Thyroid gland (tissue), 4 donors: ENCODE results near the gene DCPS. TPM values are rescaled to one million over a fixed set of nuclear protein-coding genes. Genes with fewer than 3 reads are reported as not detected.
"Not testable (repeated sequence)": the region's sequence is repeated elsewhere in the genome, so short reads cannot be mapped to it uniquely, and the experiment has no call there.

ENCODE experiments used
- DNase-seq, 2 donors: peaks; one replicate each; pipeline ENCODE4 v3.0.0-alpha.2; 2019
- H3K27ac ChIP-seq, 3 donors: fragments of 200-600 bp; sonication (generic); 1 replicate in 2 of 3; 2 replicates in 1 of 3; pipeline ENCODE4 v1.5.1; 2016 to 2019; ENCODE audit warnings: mild to moderate bottlenecking in 1 of 3, moderate library complexity in 1 of 3
- H3K27me3 ChIP-seq: fragments of 200-600 bp; sonication (generic); one replicate; pipeline ENCODE4 v1.5.1; 2019
- H3K36me3 ChIP-seq, 2 donors: fragments of 200-600 bp; sonication (generic); one replicate each; pipeline ENCODE4 v1.5.1; 2016 to 2019
- H3K4me1 ChIP-seq, 2 donors: fragments of 200-600 bp; sonication (generic); one replicate each; pipeline ENCODE4 v1.5.1; 2017 to 2019
- H3K4me3 ChIP-seq, 3 donors: fragments of 200-600 bp; sonication (generic); replicated peaks in 1 of 3; 1 replicate in 2 of 3; 2 replicates in 1 of 3; pipeline ENCODE4 v1.5.1; 2016; ENCODE audit warnings: mild to moderate bottlenecking in 1 of 3
- H3K9me3 ChIP-seq: fragments of 200-600 bp; sonication (generic); one replicate; pipeline ENCODE4 v1.5.1; 2017
- POLR2A ChIP-seq, 2 donors: fragments of 450-650 bp; IDR thresholded peaks; one replicate each; pipeline ENCODE4 v1.6.1; 2017; ENCODE audit warnings: antibody characterized with exemption in 2 of 2, mild to moderate bottlenecking in 2 of 2, moderate library complexity in 1 of 2
- WGBS, 2 donors: methylation state at CpG; one replicate each; pipeline ENCODE4 v1.1.5; 2017; 5-methylcytosine and 5-hydroxymethylcytosine counted together
- intact Hi-C: fragments of 100-400 bp; cut with DNase I; formaldehyde crosslinking; loops from one replicate; pipeline ENCODE4 v1.15.1; 2023
- total RNA-seq, 4 donors: library from RNA; depleted of rRNA; stranded (reverse); fragments of >200 nt; gene quantifications; one replicate each; pipeline ENCODE4 v1.2.3, GENCODE V29; 2016
- TF ChIP-seq, protein P1 (sequence below), 6 experiments: fragments of 200-600 bp in 3 of 6; fragments of 450-650 bp in 3 of 6; sonication (generic) in 3 of 6; IDR thresholded peaks; one replicate each; pipeline ENCODE4 v1.5.1; 2016 to 2019; ENCODE audit warnings: antibody characterized with exemption in 6 of 6, mild to moderate bottlenecking in 2 of 6, inconsistent platforms in 1 of 6, moderate library complexity in 1 of 6

Gene DCPS
- total RNA-seq, 4 donors from 2014 or later: 6.1 to 18.9 (median 13.9) TPM

DNA sequence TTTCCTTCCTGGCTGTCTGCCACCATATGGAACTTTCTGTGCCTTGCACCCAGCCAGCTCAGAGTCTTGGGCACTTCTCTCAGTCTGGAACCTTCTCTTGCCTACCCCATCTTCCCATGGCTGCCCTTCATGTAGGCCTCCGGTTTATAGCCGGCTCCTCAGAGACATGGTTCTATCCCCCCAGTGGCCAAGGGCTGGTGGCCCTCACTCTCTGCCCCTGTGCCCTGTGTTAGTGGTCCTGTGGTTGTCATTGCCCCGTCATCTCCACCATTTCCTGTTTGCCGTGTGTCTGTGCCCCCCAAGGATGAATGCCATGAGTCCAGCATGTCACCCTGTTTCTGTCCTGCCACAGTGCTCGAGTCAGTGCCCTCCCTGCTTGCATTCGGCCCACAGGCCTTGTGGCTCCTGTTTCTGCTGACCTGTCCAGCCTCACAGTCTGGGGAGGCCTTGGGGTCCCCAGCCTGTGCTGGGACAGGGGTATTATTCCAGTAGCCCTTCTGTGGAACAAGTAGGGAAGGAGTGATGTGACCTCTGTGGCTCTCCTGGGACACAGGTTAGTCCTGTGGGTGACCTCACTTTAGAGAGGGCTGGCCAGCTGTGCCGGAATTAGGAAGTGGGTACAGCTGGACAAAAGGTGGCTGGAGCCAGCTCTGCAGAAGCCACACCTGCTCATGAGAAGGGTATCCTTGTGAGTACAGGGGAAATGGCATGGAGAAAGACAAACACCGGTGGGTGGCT, 82.3 kb downstream of the DCPS start:
- H3K9me3 ChIP-seq: no peaks in the 10 kb centered on the region
- no peak for TF ChIP-seq POLR2A (IDR thresholded peaks at IDR 0.05)
- TF ChIP-seq, protein P1, sequence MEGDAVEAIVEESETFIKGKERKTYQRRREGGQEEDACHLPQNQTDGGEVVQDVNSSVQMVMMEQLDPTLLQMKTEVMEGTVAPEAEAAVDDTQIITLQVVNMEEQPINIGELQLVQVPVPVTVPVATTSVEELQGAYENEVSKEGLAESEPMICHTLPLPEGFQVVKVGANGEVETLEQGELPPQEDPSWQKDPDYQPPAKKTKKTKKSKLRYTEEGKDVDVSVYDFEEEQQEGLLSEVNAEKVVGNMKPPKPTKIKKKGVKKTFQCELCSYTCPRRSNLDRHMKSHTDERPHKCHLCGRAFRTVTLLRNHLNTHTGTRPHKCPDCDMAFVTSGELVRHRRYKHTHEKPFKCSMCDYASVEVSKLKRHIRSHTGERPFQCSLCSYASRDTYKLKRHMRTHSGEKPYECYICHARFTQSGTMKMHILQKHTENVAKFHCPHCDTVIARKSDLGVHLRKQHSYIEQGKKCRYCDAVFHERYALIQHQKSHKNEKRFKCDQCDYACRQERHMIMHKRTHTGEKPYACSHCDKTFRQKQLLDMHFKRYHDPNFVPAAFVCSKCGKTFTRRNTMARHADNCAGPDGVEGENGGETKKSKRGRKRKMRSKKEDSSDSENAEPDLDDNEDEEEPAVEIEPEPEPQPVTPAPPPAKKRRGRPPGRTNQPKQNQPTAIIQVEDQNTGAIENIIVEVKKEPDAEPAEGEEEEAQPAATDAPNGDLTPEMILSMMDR (IDR thresholded peaks at IDR 0.05): no peak
- H3K4me3 ChIP-seq: no peak overlapping the region
- intact Hi-C loops: no loop called here
- no peaks in the 10 kb centered on the region for H3K27me3 ChIP-seq
- DNase-seq: no peak
- WGBS, 2 donors: 81 to 87% methylated on average over 6 to 7 of the region's 8 CpGs
- no peak overlapping the region for H3K27ac ChIP-seq
- H3K36me3 ChIP-seq: no peaks in the 10 kb centered on the region
- peaks cover 3 to 23% of the 10 kb centered on the region in 2 donors for H3K4me1 ChIP-seq

DNA sequence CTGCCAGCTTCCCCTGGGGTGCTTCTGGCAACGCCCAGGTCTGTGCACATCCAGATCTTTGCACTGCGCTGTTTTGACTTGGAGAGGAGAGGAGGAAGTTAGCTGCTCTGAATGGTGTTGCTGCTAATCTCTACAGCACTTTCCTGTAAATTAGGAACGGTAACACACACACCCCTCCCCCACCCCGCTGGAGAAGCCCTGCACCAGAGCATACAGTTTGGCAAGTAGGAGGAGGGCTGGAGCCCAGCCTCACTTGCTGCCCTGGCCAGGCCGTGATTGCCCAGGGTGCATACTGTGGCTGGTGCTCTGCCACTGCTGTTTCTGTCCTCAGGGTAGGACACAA, 82.8 kb downstream of the DCPS start:
- intact Hi-C loops, H3K27ac ChIP-seq, DNase-seq, H3K9me3 ChIP-seq, H3K36me3 ChIP-seq, H3K4me3 ChIP-seq, H3K27me3 ChIP-seq: not testable (repeated sequence)
- WGBS, 2 donors: 51 to 56% methylated on average over 5 of the region's 5 CpGs
- peaks cover 3 to 28% of the 10 kb centered on the region in 2 donors for H3K4me1 ChIP-seq

DNA sequence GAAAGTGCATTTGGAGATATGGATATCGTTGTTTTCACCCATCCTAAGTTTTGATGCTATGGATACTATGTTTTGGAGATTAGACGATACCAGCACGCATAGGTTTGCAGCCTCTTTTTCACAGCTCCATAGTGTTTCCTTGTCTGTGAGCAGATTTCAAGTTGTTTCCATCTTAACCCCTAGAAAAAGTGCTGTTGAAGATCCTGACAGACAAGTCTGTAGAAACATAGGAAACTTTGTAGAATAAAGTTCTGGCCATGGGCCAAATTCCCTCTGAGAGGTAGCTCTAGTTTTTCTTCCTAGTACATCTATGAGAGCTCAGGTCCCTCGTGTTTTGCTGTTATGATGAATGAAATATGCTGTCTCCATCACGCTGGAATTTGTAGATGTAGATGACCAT, 84.0 kb downstream of the DCPS start:
- Histone ChIP-seq H3K4me1 (peaks cover 9 to 35% of the 10 kb centered on the region in 2 donors), H3K27me3 (no peaks in the 10 kb centered on the region), H3K4me3 (no peak overlapping the region), H3K9me3 (no peaks in the 10 kb centered on the region), H3K36me3 (no peaks in the 10 kb centered on the region), H3K27ac (no peak overlapping the region)
- 83 to 85% methylated on average over 5 of the region's 5 CpGs for WGBS, 2 donors
- TF ChIP-seq POLR2A (IDR thresholded peaks at IDR 0.05): no peak
- TF ChIP-seq, protein P1 (IDR thresholded peaks at IDR 0.05): no peak
- intact Hi-C loops: no loop called here
- DNase-seq: no peak

DNA sequence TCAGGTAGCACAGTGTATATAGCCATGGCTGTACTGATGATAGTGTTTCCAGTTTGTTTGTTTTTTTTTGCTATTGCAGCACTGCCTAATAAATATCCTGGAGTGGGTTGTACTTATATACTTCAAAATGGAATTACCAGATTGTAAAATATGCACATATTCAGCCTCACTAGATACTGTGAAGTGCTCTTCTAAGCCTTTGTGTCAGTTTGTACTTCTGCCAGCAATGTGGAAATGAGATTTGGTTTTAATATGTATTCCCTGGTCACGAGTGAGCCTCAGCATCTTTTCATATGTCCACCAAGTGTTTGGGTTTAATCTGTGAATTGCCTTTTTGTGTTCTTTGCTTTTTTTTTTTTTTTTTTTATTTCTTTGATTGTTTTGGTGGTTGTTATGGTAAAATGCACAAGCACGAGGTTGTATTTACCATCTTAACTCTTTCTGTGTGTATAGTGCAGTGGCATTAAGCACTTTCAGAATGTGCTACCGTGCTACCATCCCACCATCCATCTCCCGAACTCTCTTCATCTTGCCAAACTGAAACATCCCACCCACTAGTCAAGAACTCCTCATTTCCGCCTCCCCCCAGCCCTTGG, 86.5 kb downstream of the DCPS start:
- no peak overlapping the region for H3K4me3 ChIP-seq
- H3K27ac ChIP-seq: no peak overlapping the region
- no peak for DNase-seq
- no peaks in the 10 kb centered on the region for H3K27me3 ChIP-seq
- intact Hi-C loops: no loop called here
- TF ChIP-seq POLR2A (IDR thresholded peaks at IDR 0.05): no peak
- TF ChIP-seq, protein P1 (IDR thresholded peaks at IDR 0.05): no peak
- H3K4me1 ChIP-seq: peaks cover 7 to 51% of the 10 kb centered on the region in 2 donors
- WGBS, 2 donors: 63 to 67% methylated on average over 5 of the region's 5 CpGs
- no peaks in the 10 kb centered on the region for H3K9me3 ChIP-seq
- H3K36me3 ChIP-seq: no peaks in the 10 kb centered on the region

DNA sequence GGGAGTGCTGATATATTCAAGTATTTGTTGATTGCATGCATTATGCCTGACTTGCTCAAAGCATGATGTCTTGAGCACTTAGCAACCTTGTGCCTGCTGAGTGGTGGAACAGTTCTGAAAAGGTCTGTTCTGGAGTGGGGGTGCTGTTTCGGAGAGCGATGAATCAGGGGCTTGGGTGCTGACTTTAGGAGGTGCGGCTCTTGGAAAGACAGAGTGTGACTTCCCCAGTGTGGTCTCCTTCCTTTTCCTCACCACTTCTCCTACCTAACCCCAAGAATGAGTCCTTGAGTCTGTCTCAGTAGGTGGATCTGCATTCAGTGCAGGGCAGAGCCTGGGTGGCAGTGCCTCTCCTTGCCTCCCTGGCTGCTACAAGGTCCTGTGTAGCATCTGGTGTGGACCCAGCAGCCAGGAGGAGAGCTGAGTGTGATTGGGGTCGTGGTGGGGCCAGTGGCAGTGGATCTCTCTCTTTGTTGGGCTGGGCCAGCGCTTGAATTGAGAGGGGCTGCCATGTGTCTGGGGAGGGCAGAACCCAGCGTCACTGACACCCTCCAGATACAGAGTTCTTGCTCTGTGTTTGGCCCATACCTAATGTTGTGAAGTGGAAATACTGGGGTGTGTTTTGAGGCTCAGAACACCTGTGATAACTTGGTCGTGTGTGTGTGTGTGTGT, 87.6 kb downstream of the DCPS start:
- intact Hi-C loops: no loop called here
- H3K4me3 ChIP-seq: no peak overlapping the region
- TF ChIP-seq, protein P1 (IDR thresholded peaks at IDR 0.05): no peak
- TF ChIP-seq POLR2A (IDR thresholded peaks at IDR 0.05): no peak
- no peaks in the 10 kb centered on the region for H3K9me3 ChIP-seq
- no peak for DNase-seq
- peaks cover 7 to 47% of the 10 kb centered on the region in 2 donors for H3K4me1 ChIP-seq
- 85 to 87% methylated on average over 7 of the region's 7 CpGs for WGBS, 2 donors
- H3K36me3 ChIP-seq: no peaks in the 10 kb centered on the region
- no peaks in the 10 kb centered on the region for H3K27me3 ChIP-seq
- H3K27ac ChIP-seq: peak overlapping the region in 1 of 3 donors; percentile 63
